GM18870 (cell line): ENCODE measurements around the gene NCKAP1.
A peak's percentile ranks its signal among the peaks of the same experiment; 100 is the strongest.
"Not testable (repeated sequence)": the region's sequence is repeated elsewhere in the genome, so short reads cannot be mapped to it uniquely, and the experiment has no call there.

Source experiments
- ATAC-seq: cut with Tn5 transposase; IDR thresholded peaks from one replicate; pipeline ENCODE4 v1.9.1; 2021; ENCODE audit warnings: moderate library complexity; ENCODE audit not compliant: unreplicated experiment

The NCKAP1 gene

GRCh38 chr2:182914852-182915251 lies 123.4 kb downstream of the NCKAP1 start:
- no peak for ATAC-seq

DNA sequence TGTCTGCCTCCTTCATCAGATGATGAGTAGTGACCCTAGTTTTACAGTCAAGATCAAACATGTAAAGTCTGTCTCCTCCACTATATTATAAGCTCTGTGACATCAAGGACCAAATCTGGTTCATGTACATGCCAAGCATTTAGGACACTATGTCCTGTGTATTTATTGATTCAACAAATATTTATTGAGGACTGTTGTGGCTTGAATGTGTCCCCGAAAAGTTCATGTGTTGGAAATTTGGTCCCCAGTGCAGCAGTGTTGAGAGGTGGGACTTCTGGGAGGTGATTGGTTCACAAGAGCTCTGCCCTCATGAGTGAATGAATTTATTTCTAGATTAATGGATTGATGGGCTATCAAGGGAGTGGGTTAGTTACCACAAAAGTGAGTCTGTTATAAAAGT lies 125.2 kb downstream of the NCKAP1 start:
- no peak for ATAC-seq

- no peak for ATAC-seq
These were observed 125.7 kb downstream of the NCKAP1 start for GRCh38 chr2:182912518-182912915.

- no peak for ATAC-seq
These were observed 126.3 kb downstream of the NCKAP1 start for GRCh38 chr2:182911813-182912517.

- ATAC-seq, result no peak
These were observed 127.3 kb downstream of the NCKAP1 start for GRCh38 chr2:182910965-182911364.

DNA sequence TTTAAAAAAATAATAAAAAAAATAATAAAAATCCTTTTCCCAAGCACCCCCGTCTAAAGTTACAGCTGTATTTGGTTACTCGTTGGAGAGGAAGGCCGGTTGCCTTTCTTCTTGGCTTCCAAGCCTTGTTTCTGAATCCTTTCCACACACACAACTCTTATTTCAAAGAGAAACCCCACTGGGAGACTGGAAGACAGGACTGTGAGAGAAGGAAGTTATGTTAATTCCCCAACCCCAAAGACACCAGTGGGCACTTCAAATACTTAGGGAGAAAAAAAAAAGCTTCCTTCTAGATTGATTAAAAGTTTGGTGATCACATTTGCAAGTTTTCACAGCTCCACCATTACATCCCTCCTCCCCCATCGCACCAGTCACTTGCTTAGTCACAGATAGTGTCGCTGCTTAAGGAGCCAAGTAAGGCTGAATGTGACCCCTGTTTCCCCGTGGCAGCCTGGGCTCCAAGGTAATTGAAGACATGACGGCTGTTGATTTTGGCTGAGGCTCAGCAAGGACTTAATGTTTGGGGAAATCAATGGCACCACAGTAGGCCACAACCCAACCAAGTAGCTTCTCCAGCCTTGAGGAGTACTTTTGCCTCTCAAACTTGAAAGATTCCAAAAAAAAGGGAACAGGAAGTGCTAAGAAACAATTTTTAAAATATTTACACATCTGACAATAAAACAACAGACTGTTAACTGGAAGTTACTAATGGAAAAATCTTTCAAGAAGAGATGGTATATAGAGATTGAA lies 131.0 kb downstream of the NCKAP1 start:
- ATAC-seq, result no peak

DNA sequence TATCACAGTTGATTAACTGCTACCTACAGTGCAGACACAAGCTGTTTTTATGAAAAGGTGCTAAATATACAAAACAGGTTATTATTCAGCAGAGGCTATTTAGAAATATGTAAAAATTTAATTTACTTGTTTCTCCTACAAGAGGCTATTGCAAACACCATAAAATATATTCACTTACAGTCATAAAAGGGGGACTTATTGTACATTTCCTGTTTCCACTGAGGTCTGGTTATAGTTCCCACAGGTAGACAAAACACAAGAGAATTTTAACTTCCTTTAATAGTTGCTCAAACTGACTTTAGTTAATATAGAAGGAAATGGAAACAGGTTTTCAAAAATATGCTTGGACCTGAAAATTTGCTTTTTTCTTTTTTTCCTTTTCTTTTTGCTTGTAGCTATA lies 131.8 kb downstream of the NCKAP1 start:
- ATAC-seq, result peak; percentile 64

GRCh38 chr2:182904844-182905243 lies 133.4 kb downstream of the NCKAP1 start:
- ATAC-seq, result no peak

- ATAC-seq, result no peak
These were observed 134.7 kb downstream of the NCKAP1 start for GRCh38 chr2:182903566-182903965.

- no peak for ATAC-seq
These were observed 136.5 kb downstream of the NCKAP1 start for GRCh38 chr2:182901748-182902147.

DNA sequence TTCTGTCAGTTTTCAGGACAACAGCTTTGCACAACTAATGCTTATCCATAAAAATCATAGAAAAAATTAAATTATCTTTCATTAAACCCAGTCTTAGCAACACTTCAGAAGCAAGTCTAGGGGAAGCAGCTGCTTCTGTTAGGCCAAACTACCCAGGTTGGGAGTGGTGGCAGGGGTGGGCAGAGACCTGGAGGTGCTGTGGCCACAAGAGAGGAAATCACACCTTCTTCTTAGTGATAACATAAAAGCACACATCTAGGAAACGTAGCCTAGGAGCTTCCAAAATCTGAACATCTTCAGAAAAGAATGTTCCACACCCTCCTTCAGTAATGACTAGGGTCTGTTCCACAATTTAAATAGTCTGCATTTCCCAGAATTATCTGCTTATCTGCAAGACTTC lies 139.5 kb downstream of the NCKAP1 start:
- ATAC-seq, result no peak

DNA sequence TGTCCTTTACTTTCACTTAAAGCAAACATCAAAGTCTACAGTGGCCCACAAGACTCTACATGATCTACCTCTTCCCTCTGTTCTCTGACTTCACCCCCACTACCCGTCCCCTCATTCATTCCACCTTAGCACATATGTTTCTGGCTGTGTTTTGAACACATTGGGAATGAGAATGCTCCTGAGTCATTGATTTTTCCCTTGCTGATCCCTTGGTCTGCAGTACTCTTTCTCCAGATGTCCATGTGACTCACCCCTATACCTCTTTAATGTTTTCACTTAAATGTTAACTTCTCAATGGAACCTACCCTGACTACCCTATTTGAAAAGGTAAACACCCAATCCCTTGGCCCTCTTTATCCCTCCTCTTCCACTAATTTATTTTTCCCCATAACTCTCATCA lies 141.1 kb downstream of the NCKAP1 start:
- no peak for ATAC-seq

DNA sequence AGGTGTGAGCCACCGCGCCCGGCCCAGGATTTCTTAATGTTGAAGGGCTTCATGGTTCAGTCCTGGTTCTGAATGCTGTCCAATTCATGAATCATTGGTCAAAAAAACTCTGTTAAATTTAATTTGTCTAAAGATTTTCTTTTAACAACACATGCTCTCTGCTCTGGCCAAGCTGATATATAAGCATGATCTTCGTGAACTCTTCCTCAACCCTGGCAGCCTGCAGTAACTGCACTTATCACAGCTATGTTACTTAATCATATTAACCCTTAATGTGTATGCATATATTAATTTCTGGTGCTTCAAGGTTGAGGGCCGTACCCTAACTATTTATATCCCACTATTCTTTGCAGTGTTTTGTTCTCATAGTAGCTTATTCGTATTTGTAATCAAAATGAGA lies 142.5 kb downstream of the NCKAP1 start:
- no peak for ATAC-seq

DNA sequence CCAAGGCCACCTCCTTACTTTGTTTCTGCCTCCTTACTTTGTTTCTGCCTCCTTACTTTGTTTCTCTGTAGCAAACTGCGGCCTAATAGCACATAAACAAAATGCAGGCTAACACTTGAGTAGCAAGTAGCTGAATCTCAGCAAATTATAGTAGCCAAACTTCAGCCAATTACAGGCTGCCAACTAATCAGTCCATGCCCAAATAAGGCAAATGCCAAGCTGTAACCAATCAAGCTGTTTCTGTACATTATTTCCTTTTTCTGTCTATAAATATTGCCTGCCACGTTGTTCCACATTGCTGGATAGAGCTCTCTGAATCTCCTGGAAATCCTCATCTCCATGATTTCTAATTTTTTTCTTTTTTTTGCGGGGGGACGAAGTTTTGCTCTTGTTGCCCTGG lies 143.1 kb downstream of the NCKAP1 start:
- ATAC-seq, result no peak

GRCh38 chr2:182894174-182894573 lies 144.1 kb downstream of the NCKAP1 start:
- ATAC-seq, result no peak

GRCh38 chr2:182893666-182894065 lies 144.6 kb downstream of the NCKAP1 start:
- no peak for ATAC-seq

GRCh38 chr2:182893035-182893434 lies 145.2 kb downstream of the NCKAP1 start:
- not testable (repeated sequence) for ATAC-seq

DNA sequence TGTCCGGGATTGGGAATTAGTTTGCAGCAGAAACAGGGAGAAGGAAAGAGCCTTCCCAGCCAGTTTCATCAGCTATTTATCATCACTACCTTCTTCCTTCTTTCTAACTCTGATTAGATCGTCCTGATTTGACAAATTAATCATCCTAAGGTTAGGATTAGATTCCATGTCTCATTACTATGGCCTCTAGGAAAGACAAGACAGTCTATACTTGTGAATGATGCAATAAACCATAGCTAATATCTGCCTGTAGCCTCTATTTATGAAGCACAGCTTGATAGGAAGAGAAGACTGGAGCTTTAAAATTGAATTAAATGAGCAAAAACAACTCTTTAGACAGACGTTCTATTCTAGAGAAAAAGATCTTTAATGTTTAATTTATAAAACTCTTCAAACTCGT lies 146.6 kb downstream of the NCKAP1 start:
- no peak for ATAC-seq

DNA sequence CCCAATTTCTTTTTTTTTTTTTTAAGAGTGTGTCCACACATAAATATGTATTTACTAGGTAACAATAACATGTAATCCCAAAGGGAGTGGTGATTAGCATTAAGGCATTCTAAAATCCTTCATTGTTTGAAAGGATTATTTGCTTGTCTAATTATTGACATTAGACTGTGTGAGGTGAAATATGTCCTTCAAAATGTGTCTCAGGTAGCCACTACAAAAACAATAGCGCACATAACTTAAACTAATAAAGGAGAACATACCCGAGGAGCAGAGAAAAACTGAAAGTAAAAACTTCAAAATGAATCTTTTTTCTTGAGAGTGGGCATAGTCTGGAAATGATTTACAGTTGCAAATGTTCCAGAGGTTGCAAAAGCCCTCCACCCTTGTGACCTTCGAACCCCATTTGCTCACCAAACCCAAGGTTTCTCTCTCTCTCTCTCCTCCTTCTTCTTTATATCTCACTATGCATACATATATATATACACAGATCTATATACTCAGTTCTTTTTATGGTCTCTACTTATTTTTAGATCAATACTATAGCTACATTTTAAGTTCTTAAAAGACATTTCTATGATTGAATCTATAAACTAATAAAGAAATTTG lies 147.4 kb downstream of the NCKAP1 start:
- ATAC-seq, result peak; percentile 49

DNA sequence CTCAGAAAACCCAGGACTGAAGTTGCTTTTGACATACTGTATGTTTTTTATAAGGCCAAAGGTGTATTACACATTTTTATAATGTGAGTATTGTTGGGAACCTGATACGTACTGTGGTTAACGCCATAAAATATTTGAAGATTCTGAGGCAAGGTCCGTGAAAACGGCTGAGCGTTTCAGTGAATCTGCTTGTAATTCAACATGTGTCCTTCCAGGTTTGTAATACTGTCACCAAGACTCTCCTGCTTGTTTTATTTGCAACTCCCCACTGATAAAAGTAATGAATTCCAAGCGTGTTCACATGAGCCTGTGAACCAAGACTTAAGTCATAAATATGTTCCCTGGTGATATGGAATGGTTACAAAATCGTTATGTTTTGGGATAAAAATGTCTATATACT lies 148.0 kb downstream of the NCKAP1 start:
- ATAC-seq, result no peak

DNA sequence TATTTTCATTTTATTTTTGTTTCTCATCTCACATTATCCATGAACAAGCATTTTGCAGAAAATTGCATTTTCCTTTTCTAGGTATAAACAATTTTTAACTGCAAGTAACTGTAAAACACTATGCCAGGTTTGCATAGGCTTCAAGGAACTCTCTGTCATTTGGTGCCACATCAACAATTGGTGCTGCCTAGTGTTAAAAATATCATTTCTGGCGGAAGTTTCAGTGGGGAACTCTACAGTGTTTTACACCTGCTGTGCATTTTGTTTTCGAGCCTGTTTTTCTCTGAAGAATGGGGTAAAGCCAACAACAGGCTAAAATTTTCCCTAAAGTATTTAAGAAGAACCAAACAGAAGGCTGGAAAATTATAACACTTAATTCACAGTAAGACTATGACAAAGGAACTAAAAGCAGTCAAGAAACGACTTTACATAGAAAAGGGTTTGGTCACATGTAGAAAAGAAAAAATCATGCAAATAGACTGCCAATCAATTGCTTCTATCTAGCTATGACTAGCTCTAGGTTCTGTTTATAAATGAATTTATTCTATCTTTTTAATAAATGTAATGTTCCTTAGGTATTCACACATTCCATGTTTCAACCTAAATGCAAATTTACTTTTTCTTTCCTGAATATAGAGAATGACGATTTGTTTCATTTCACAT lies 150.4 kb downstream of the NCKAP1 start:
- ATAC-seq, result no peak

GRCh38 chr2:182887093-182887492 lies 151.2 kb downstream of the NCKAP1 start:
- no peak for ATAC-seq
